ENCODE results near the gene PP2D1.

DNA sequence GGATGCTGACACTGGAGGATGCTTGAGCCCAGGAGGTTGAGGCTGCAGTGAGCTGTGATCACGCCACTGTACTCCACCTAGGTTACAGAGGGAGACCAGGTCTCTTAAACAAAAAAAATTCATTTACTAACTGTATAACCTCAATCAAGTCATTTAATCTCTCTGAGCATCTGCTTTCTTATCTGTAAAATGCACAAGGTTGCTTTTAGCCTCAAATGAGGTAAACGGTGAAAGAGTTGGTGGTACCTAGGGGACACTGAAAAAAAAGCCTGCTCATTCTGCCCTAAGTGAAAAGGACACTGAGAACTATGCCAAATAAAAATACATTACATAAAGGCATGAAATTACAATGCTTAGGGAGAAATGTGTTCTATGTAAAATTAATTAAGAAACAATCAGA lies 3.4 kb downstream of the PP2D1 start:
- no peak for TF ChIP-seq POLR2A (IDR thresholded peaks at IDR 0.05; ENCODE audit: low read depth, low read length)
- TF ChIP-seq CTCF (IDR thresholded peaks at IDR 0.05; ENCODE audit: extremely low read depth in 1 of 2, insufficient read depth in 1 of 2, low read depth in 1 of 2, low read length in 2 of 2) = no peak
- TF ChIP-seq FOS (IDR thresholded peaks at IDR 0.05; ENCODE audit: borderline replicate concordance, insufficient read depth, low read length) = no peak
- no peak for TF ChIP-seq JUN (IDR thresholded peaks at IDR 0.05; ENCODE audit: borderline replicate concordance, insufficient read depth, insufficient read length, low read depth)
- TF ChIP-seq POLR2AphosphoS5 (IDR thresholded peaks at IDR 0.05; ENCODE audit: insufficient read depth, low read depth, low read length) = no peak
- TF ChIP-seq EZH2 (IDR thresholded peaks at IDR 0.05; ENCODE audit: borderline replicate concordance, low read depth, low read length, severe bottlenecking) = no peak
- TF ChIP-seq, protein P1, sequence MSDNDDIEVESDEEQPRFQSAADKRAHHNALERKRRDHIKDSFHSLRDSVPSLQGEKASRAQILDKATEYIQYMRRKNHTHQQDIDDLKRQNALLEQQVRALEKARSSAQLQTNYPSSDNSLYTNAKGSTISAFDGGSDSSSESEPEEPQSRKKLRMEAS (IDR thresholded peaks at IDR 0.05; ENCODE audit: insufficient read depth, insufficient read length) = no peak
